Activated T-helper 1 cell treated with anti-CD3 and anti-CD28 coated beads, Interleukin-12 subunit alpha, Interleukin-12 subunit beta, Interleukin-2, Interleukin-4 antibody, amounts not matched to agents 30 ng/mL and 10 ng/mL and 1 ng/mL, durations not matched to agents 14 hours and 24 hours and 36 hours (primary cell): ENCODE measurements around the gene ZZZ3. TPM values are rescaled to one million over a fixed set of nuclear protein-coding genes. Genes with fewer than 3 reads are reported as not detected.
A peak's percentile ranks its signal among the peaks of the same experiment; 100 is the strongest.
"Not testable (repeated sequence)": the region's sequence is repeated elsewhere in the genome, so short reads cannot be mapped to it uniquely, and the experiment has no call there.

Source experiments
- DNase-seq: peaks from one replicate; pipeline ENCODE4 v3.0.0; 2021; ENCODE audit warnings: low spot score
- H3K27ac Mint-ChIP-seq: one replicate; pipeline ENCODE4 v1.8.0; 2021; ENCODE audit warnings: mild to moderate bottlenecking, mixed read lengths
- H3K27me3 Mint-ChIP-seq: one replicate; pipeline ENCODE4 v1.8.0; 2022; ENCODE audit warnings: mild to moderate bottlenecking, moderate library complexity, mixed read lengths; ENCODE audit not compliant: insufficient read depth
- H3K36me3 Mint-ChIP-seq: one replicate; pipeline ENCODE4 v1.8.0; 2021; ENCODE audit warnings: low read depth, mixed read lengths
- H3K4me1 Mint-ChIP-seq: one replicate; pipeline ENCODE4 v1.8.0; 2021; ENCODE audit warnings: low read depth, mixed read lengths
- H3K4me3 Mint-ChIP-seq: one replicate; pipeline ENCODE4 v1.8.0; 2021; ENCODE audit warnings: mild to moderate bottlenecking, moderate library complexity, mixed read lengths
- H3K9me3 Mint-ChIP-seq: one replicate; pipeline ENCODE4 v1.8.0; 2021; ENCODE audit warnings: mixed read lengths
- intact Hi-C: fragments of 100-400 bp; cut with micrococcal nuclease; formaldehyde crosslinking; loops from one replicate; pipeline ENCODE4 v1.15.1; 2024
- total RNA-seq: library from RNA; stranded (reverse); gene quantifications from 2 replicates; pipeline ENCODE4 v1.2.3, GENCODE V29; 2022

Gene ZZZ3
- total RNA-seq = 41.8 and 47.8 TPM in 2 replicates

DNA sequence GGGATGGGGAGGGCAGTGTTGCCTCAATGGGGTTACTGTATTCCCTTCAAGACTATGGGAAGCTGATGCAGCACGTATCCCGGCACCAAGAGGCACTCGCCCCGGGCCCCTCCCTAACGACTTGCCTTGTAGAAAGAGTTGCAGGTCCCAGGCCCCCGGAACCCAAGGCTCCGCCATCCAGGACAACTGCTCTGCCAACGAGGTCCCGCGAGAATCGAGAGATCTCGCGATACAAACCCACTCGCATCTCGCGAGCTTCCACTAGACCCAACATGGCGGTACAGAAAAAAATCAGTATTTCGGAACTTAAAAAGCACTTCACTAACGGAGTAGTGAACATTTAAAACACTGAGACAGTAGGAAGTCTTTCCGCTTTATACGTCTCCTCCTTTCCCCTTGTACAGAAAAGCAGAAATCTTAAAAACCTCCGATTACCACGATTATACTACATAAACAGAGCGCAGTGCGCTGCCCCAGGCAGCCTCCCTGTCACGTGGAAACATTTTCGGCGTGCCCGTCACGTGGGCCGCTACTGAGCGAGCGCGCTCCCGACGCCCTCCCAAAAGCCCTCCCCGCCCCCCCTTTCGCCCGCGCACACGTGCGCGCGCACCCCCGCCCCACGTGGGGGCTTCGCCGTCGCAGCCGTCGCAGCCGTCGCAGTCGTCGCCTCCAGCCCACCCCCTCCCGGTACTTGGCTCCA is at the start of gene ZZZ3:
TSS of gene ZZZ3 (minus strand) at position 199 of the 700 bp plus-strand sequence. CDS start 49,304 bp downstream, outside the sequence.
- peaks cover 35% of the 10 kb centered on the region for H3K4me1 Mint-ChIP-seq
- H3K4me3 Mint-ChIP-seq = peak within 1 kb of the TSS; percentile 96

DNA sequence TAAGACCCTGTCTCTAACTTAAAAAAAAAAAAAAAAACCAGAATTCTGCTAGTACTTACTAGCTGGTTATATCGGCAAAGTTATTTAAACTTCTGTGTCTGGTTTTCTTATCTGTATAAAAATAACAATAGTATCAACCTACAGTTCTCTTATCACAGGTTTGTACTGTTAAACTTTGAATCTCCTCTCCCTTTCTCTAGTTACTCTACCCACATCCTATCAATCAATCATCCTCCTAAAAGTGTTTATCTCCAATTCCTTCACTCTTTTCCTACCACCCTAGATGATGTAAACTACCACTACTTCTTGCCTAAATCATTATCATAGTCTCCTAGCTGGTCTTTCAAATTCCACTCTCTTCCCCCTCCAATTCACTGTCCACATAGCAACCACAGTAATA is 49.6 kb upstream of the ZZZ3 start:
- intact Hi-C loops = no loop called here
- Mint-ChIP-seq H3K27me3 (no peaks in the 10 kb centered on the region), H3K9me3 (no peaks in the 10 kb centered on the region), H3K36me3 (peaks cover 23% of the 10 kb centered on the region), H3K4me1 (no peaks in the 10 kb centered on the region), H3K4me3 (no peak overlapping the region), H3K27ac (no peak overlapping the region)
- DNase-seq = no peak

More for the DNA sequence above, at the start of gene ZZZ3:
- intact Hi-C loops = loop anchor here (1.0 to 10.0 kb wide), 11 partner anchors 77 to 1896 kb away; partner anchors contain the start of genes DNAJB4, FUBP1, IFI44L and MIGA1
- H3K27me3 Mint-ChIP-seq = no peaks in the 10 kb centered on the region
- H3K27ac Mint-ChIP-seq = peak within 1 kb of the TSS; percentile 95
- H3K36me3 Mint-ChIP-seq = peaks cover 3% of the 10 kb centered on the region
- peak; percentile 86 for DNase-seq
- no peaks in the 10 kb centered on the region for H3K9me3 Mint-ChIP-seq

GRCh38 chr1:77725706-77726105 is 43.2 kb upstream of the ZZZ3 start:
- Mint-ChIP-seq H3K36me3 (peaks cover 50% of the 10 kb centered on the region), H3K27me3 (no peaks in the 10 kb centered on the region), H3K9me3 (no peaks in the 10 kb centered on the region), H3K4me3 (no peak overlapping the region), H3K4me1 (no peaks in the 10 kb centered on the region), H3K27ac (no peak overlapping the region)
- intact Hi-C loops = loop anchor here (10.0 kb wide), 1 partner anchor 229 kb away; no protein-coding TSS in a partner anchor
- no peak for DNase-seq

GRCh38 chr1:77718181-77718580 is 35.7 kb upstream of the ZZZ3 start:
- no peak overlapping the region for H3K27ac Mint-ChIP-seq
- H3K27me3 Mint-ChIP-seq = no peaks in the 10 kb centered on the region
- no peaks in the 10 kb centered on the region for H3K9me3 Mint-ChIP-seq
- intact Hi-C loops = no loop called here
- DNase-seq = no peak
- H3K4me1 Mint-ChIP-seq = no peaks in the 10 kb centered on the region
- H3K36me3 Mint-ChIP-seq = peaks cover 42% of the 10 kb centered on the region
- no peak overlapping the region for H3K4me3 Mint-ChIP-seq

- Mint-ChIP-seq H3K36me3 (peaks cover 30% of the 10 kb centered on the region), H3K4me1 (no peaks in the 10 kb centered on the region), H3K27ac (no peak overlapping the region), H3K4me3 (no peak overlapping the region), H3K27me3 (no peaks in the 10 kb centered on the region), H3K9me3 (no peaks in the 10 kb centered on the region)
- no peak for DNase-seq
- intact Hi-C loops = no loop called here
Measured at GRCh38 chr1:77716065-77716464, 33.6 kb upstream of the ZZZ3 start.

DNA sequence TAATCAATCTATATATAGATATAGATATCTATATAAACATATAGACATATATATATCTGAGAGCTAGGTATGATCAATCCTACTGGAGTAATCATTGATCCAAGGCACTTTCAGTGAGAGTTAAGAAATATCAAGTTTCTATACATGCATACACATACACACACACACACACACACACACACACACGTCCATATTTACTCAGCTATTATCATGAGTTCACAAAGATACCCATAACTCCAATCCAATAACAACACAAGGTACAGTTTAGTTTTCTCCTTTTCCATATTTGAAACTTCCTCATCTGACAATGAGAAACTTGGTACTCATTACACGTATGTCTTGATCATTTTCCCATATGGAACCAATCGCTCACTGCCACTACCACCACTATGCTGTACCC is 27.3 kb upstream of the ZZZ3 start:
- Mint-ChIP-seq H3K27ac (no peak overlapping the region), H3K36me3 (peaks cover 39% of the 10 kb centered on the region), H3K4me3 (no peak overlapping the region), H3K27me3 (no peaks in the 10 kb centered on the region), H3K4me1 (no peaks in the 10 kb centered on the region), H3K9me3 (no peaks in the 10 kb centered on the region)
- no peak for DNase-seq
- intact Hi-C loops = no loop called here

GRCh38 chr1:77706321-77706720 is 23.9 kb upstream of the ZZZ3 start:
- Mint-ChIP-seq H3K27ac (no peak overlapping the region), H3K27me3 (no peaks in the 10 kb centered on the region), H3K4me3 (no peak overlapping the region), H3K36me3 (peaks cover 35% of the 10 kb centered on the region), H3K9me3 (no peaks in the 10 kb centered on the region), H3K4me1 (no peaks in the 10 kb centered on the region)
- intact Hi-C loops = no loop called here
- DNase-seq = no peak

GRCh38 chr1:77704736-77705135 is 22.3 kb upstream of the ZZZ3 start:
- H3K4me1 Mint-ChIP-seq = no peaks in the 10 kb centered on the region
- no peaks in the 10 kb centered on the region for H3K27me3 Mint-ChIP-seq
- DNase-seq = no peak
- H3K4me3 Mint-ChIP-seq = no peak overlapping the region
- peaks cover 1% of the 10 kb centered on the region for H3K9me3 Mint-ChIP-seq
- intact Hi-C loops = no loop called here
- no peak overlapping the region for H3K27ac Mint-ChIP-seq
- peaks cover 27% of the 10 kb centered on the region for H3K36me3 Mint-ChIP-seq

DNA sequence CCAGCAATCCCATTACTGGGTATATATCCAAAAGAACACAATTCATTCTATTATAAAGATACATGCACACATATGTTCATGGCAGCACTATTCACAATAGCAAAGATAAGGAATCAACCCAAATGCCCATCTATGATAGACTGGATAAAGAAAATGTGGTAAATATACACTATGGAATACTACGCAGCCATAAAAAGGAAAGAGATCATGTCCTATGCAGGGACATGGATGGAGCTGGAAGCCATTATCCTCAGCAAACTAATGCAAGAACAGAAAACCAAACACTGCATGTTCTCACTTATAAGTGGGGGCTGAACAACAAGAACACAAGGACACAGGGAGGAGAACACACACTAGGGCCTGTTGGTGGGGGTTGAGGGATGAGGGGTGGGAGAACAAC is 17.2 kb upstream of the ZZZ3 start:
- DNase-seq, intact Hi-C loops, H3K9me3 Mint-ChIP-seq, H3K4me1 Mint-ChIP-seq, H3K27me3 Mint-ChIP-seq, H3K27ac Mint-ChIP-seq, H3K4me3 Mint-ChIP-seq: not testable (repeated sequence)
- peaks cover 19% of the 10 kb centered on the region for H3K36me3 Mint-ChIP-seq

DNA sequence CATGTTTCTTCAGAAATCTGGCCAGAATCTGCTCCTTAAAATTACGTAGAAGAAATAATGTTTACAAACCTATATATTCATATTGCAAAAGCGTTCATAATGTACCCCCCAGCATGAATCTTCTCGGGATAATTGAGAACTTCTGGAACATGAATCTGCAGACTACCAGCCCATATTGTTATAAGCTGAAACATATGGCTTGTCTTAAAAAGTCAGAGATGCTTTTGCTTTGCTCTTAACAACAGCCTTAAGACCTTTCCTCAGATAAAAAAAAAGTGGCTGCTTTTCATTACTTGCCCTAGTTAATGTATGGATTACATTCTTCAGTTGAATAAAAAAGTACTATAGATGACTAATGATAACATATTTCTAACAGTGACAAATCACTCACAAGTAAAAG is 15.0 kb upstream of the ZZZ3 start:
- Mint-ChIP-seq H3K36me3 (peaks cover 22% of the 10 kb centered on the region), H3K4me1 (no peaks in the 10 kb centered on the region), H3K4me3 (no peak overlapping the region), H3K27ac (no peak overlapping the region), H3K27me3 (no peaks in the 10 kb centered on the region), H3K9me3 (peaks cover 4% of the 10 kb centered on the region)
- DNase-seq = no peak
- intact Hi-C loops = no loop called here

- Mint-ChIP-seq H3K9me3 (no peaks in the 10 kb centered on the region), H3K36me3 (peaks cover 15% of the 10 kb centered on the region), H3K27me3 (no peaks in the 10 kb centered on the region), H3K4me3 (no peak overlapping the region), H3K4me1 (peaks cover 3% of the 10 kb centered on the region), H3K27ac (no peak overlapping the region)
- intact Hi-C loops = loop anchor here (10.0 kb wide), 2 partner anchors 1356 to 1534 kb away; no protein-coding TSS in a partner anchor
- DNase-seq = no peak
Measured at GRCh38 chr1:77688939-77689338, 6.5 kb upstream of the ZZZ3 start.

GRCh38 chr1:77687519-77687906 is 5.1 kb upstream of the ZZZ3 start:
- Mint-ChIP-seq H3K9me3 (no peaks in the 10 kb centered on the region), H3K36me3 (peaks cover 11% of the 10 kb centered on the region), H3K4me1 (peaks cover 8% of the 10 kb centered on the region), H3K4me3 (peak overlapping the region; percentile 37), H3K27me3 (no peaks in the 10 kb centered on the region), H3K27ac (no peak overlapping the region)
- no peak for DNase-seq
- intact Hi-C loops = loop anchor here (10.0 kb wide), 2 partner anchors 1357 to 1533 kb away; no protein-coding TSS in a partner anchor

- no peak for DNase-seq
- no peak overlapping the region for H3K4me3 Mint-ChIP-seq
- intact Hi-C loops = loop anchor here (10.0 kb wide), 2 partner anchors 1358 to 1532 kb away; no protein-coding TSS in a partner anchor
- H3K27ac Mint-ChIP-seq = no peak overlapping the region
- H3K4me1 Mint-ChIP-seq = peaks cover 8% of the 10 kb centered on the region
- no peaks in the 10 kb centered on the region for H3K27me3 Mint-ChIP-seq
- no peaks in the 10 kb centered on the region for H3K9me3 Mint-ChIP-seq
- H3K36me3 Mint-ChIP-seq = peaks cover 7% of the 10 kb centered on the region
Measured at GRCh38 chr1:77686796-77687518, 4.5 kb upstream of the ZZZ3 start.
